ENCODE measurements around the gene ZNF622.

ZNF622 gene

GRCh38 chr5:16464231-16464630, 1.4 kb downstream of the ZNF622 start:
- no peak for DNase-seq (ENCODE audit: low read depth)
- peak overlapping the region; percentile 90 for H3K4me3 ChIP-seq (ENCODE audit: low read length)
- no peak for TF ChIP-seq CTCF (conservative IDR thresholded peaks at IDR 0.05; ENCODE audit: low read depth, low read length)

GRCh38 chr5:16461782-16462181, 3.8 kb downstream of the ZNF622 start:
- no peak overlapping the region for H3K4me3 ChIP-seq (ENCODE audit: low read length)
- DNase-seq (ENCODE audit: low read depth), result peak; percentile 17
- TF ChIP-seq CTCF (conservative IDR thresholded peaks at IDR 0.05; ENCODE audit: low read depth, low read length), result no peak

- H3K4me3 ChIP-seq (ENCODE audit: low read length), result no peak overlapping the region
- no peak for DNase-seq (ENCODE audit: low read depth)
- no peak for TF ChIP-seq CTCF (conservative IDR thresholded peaks at IDR 0.05; ENCODE audit: low read depth, low read length)
Measured at GRCh38 chr5:16461026-16461425, 4.6 kb downstream of the ZNF622 start.

- H3K4me3 ChIP-seq (ENCODE audit: low read length), result no peak overlapping the region
- TF ChIP-seq CTCF (conservative IDR thresholded peaks at IDR 0.05; ENCODE audit: low read depth, low read length), result no peak
- DNase-seq (ENCODE audit: low read depth), result no peak
Measured at GRCh38 chr5:16459451-16459850, 6.1 kb downstream of the ZNF622 start.

- H3K4me3 ChIP-seq (ENCODE audit: low read length), result no peak overlapping the region
- no peak for TF ChIP-seq CTCF (conservative IDR thresholded peaks at IDR 0.05; ENCODE audit: low read depth, low read length)
- no peak for DNase-seq (ENCODE audit: low read depth)
Measured at GRCh38 chr5:16457853-16458252, 7.7 kb downstream of the ZNF622 start.

- no peak for DNase-seq (ENCODE audit: low read depth)
- no peak overlapping the region for H3K4me3 ChIP-seq (ENCODE audit: low read length)
- TF ChIP-seq CTCF (conservative IDR thresholded peaks at IDR 0.05; ENCODE audit: low read depth, low read length), result peak; percentile 37
Measured at GRCh38 chr5:16457451-16457850, 8.1 kb downstream of the ZNF622 start.

GRCh38 chr5:16456103-16456832, 9.3 kb downstream of the ZNF622 start:
- no peak overlapping the region for H3K4me3 ChIP-seq (ENCODE audit: low read length)
- TF ChIP-seq CTCF (conservative IDR thresholded peaks at IDR 0.05; ENCODE audit: low read depth, low read length), result peak; percentile 63
- peak; percentile 52 for DNase-seq (ENCODE audit: low read depth)

Measured in retinal pigment epithelial cell (primary cell).